ENCODE measurements around the gene PAK1IP1.

The PAK1IP1 gene

GRCh38 chr6:10668126-10668917 is 26.4 kb upstream of the PAK1IP1 start:
- TF ChIP-seq, protein P1, sequence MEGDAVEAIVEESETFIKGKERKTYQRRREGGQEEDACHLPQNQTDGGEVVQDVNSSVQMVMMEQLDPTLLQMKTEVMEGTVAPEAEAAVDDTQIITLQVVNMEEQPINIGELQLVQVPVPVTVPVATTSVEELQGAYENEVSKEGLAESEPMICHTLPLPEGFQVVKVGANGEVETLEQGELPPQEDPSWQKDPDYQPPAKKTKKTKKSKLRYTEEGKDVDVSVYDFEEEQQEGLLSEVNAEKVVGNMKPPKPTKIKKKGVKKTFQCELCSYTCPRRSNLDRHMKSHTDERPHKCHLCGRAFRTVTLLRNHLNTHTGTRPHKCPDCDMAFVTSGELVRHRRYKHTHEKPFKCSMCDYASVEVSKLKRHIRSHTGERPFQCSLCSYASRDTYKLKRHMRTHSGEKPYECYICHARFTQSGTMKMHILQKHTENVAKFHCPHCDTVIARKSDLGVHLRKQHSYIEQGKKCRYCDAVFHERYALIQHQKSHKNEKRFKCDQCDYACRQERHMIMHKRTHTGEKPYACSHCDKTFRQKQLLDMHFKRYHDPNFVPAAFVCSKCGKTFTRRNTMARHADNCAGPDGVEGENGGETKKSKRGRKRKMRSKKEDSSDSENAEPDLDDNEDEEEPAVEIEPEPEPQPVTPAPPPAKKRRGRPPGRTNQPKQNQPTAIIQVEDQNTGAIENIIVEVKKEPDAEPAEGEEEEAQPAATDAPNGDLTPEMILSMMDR (IDR thresholded peaks at IDR 0.05): no peak

GRCh38 chr6:10676403-10676802 is 18.4 kb upstream of the PAK1IP1 start:
- TF ChIP-seq, protein P1 (IDR thresholded peaks at IDR 0.05): no peak

DNA sequence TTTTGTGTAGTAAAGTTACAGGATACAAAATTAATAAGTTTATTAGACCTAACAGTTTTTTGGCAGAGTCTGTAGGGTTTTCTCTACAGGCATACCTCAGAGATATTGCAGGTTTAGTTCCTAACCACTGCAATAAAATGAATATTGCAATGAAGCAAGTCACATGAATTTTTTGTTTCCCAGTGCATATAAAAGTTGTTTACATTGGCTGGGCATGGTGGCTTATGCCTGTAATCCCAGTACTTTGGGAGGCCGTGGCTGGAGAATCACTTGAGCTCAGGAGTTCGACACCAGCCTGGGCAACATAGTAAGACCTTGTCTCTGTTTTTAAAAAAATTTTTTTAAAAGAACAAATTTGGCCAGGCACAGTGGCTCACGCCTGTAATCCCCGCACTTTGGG is 16.3 kb upstream of the PAK1IP1 start:
- TF ChIP-seq, protein P1 (IDR thresholded peaks at IDR 0.05): no peak

GRCh38 chr6:10681795-10682194 is 13.0 kb upstream of the PAK1IP1 start:
- TF ChIP-seq, protein P1 (IDR thresholded peaks at IDR 0.05): no peak

- TF ChIP-seq, protein P1 (IDR thresholded peaks at IDR 0.05): no peak
Measured at GRCh38 chr6:10682355-10682988, 12.3 kb upstream of the PAK1IP1 start.

- TF ChIP-seq, protein P1 (IDR thresholded peaks at IDR 0.05): no peak
Measured at GRCh38 chr6:10684618-10685017, 10.2 kb upstream of the PAK1IP1 start.

GRCh38 chr6:10685092-10685915 is 9.5 kb upstream of the PAK1IP1 start:
- TF ChIP-seq, protein P1 (IDR thresholded peaks at IDR 0.05): no peak
